Measurements from ENCODE around the gene TSEN54.
"Not testable (repeated sequence)": the region's sequence is repeated elsewhere in the genome, so short reads cannot be mapped to it uniquely, and the experiment has no call there.

TSEN54 gene

DNA sequence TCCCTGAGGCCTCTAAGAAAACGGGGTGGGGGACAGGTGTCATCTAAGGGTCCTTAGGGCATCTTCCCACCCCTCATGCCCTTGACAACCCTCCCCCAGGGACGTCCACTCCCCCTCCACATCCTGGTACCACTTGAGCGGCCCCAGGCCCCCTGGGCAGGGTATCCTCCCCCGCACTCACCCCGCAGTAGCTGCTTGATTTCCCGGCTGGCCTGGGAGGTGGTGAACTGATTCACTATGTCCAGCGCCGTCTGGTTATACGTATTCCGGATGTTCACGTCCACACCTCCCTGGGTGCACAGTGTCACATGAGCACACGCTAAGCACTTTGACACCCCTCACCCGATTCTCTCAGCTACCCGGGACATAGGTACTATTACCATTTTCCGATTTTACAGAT lies 10.7 kb upstream of the TSEN54 start:
- DNase-seq = no peak

DNA sequence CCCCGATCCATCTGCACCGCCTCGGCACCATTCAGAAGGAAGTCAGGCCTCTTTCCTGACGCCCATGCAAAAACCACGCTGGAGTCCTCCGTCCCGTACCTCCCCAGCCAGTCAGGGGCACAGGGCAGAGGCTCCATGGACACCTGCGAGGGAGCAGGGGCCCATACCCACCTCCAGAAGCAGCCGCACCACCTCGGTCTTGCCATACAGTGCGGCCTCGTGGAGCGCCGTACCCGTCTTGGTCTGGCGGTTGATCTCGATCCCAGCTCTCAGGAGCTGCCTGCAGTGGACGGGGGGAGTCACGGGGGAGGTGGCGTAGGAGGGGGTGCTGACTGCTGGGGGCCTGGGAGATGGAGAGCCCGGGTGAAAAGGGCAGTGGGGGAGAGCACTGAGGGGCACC lies 10.2 kb upstream of the TSEN54 start:
- DNase-seq = no peak

DNA sequence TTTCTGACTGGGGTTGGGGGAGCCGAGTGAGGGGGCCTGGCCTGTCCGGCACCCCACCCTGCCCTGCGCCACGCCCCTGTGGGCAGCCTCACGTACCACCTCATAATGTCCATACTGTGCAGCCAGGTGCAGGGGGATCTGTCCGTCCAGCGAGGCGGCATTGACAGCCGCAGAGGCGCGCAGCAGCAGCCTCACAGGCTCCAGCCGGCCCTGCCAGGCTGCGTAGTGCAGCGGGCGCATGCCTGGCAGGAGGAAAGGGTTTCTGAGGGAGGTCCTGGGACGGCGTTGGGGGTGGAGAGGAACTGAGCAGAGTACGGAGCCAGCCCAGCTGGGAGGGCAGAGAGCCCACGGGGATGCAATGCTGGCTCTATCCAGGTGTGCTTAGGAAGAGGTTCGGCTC lies 9.4 kb upstream of the TSEN54 start:
- no peak for DNase-seq

DNA sequence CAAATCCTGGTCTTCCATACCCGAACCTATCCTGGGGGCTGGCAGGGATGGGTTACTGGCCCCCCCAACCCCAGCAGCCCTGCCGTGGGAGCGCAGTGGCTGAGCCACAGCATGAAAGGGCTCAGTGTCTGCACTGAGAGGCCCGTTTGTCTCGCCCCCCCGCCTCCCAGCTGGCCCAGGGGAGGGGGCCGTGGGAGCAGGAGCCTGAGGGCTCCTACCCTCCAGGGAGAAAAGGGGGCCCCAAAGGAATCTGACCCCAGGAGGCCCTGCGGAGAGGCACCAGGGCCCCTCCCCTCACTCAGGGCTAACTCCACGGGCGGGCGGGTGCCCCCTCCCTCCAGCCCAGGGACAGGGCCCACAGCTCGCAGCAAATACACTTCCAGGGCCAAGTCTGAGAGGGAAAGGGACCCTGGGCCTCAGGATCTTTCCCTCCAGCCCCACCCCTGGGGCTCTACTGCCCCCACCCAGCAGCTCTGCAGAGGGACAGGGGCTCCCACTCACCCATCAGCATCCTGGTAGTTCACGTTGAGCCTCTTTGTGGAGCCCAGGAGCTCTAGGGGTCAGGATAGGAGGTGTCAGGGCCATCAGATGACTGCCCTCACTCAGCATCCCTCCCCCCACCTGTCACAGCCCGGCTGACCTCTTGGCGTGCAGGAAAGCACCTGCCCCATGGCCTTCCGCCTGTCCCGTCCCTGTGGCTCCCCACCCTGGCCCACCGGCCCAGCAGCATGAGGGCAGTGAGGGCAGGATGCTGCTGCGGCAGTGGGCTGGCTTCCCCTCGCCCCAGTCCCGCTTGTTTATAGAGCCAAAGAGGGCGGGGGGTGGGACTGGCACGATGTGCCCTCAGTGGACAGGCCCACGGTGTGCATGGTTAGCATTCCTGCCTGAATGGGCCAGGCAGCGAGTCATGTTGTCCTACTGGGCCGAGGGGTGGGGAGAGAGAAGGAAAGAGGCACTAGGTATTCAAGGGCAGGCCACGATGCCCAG lies 8.3 kb upstream of the TSEN54 start:
- no peak for DNase-seq

DNA sequence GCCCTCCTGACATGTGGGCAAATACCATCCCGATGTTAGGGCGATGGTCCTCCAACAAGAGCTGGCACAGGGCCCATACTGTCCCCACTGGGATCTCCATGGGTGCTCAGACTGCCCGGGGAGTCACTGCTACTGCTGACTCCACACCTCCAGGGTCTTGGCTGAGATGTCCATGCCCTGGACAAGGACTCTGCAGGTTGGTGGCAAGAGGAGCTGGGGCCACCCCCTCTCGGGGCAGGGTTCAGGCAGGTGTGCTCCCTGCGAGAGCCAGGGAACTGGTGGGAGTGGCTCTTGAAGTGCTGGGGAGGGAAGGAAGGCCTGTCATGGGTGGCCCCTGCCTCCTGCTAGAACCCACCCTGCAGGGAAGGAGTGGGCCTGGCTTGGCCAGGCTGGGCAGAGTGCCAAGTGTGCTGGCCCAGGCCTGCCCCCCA lies 7.4 kb upstream of the TSEN54 start:
- no peak for DNase-seq

DNA sequence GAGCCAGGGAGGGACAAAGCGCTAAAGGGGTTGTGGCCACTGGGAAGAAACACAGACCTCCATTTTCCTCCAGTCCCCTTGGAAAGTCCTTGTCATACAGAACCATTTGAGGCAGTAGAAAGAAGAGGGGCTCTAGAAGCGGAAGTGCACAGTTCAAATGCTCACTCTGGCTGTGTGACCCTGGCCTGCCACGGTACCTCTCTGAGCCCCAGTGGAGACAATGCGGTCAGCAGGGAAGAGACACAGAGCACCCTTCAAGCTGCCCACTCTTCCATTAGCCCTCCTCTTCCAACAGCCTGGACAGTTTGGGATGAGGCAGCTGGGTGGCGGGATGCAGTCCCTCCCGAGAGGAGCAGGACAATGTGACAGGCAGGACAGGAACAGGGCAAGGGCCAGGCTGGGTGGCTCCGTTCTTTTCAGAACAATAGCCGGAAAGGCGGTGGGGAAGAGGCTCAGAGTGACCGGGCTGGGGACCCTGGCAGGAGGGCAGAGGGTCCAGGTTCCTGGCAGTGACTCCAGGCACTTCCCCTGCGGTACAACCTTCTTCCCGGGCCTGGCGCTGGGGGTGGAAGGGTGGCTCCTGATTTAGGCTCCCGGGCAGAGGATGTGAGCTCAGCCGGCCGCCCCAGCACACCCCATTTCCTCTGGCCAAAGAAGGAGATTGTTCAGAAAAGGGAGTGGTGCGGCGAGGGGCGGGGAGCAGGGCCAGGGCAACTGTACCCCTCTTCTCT lies 6.6 kb upstream of the TSEN54 start:
- no peak for DNase-seq

DNA sequence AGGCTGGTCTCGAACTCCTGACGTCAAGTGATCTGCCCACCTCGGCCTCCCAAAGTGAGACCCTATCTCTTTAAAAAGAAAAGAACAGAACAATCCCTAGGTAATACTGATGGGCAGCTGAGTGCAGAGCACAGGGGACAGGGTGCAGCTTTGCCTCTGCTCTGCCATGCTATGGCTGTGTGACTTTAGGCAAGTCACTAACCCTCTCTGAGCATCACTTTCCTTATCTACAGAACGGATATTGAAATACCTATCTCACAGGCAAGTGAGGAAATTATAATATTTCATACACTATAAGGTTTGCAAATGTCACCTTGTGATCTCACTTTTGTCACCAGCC lies 5.1 kb upstream of the TSEN54 start:
- DNase-seq = no peak

DNA sequence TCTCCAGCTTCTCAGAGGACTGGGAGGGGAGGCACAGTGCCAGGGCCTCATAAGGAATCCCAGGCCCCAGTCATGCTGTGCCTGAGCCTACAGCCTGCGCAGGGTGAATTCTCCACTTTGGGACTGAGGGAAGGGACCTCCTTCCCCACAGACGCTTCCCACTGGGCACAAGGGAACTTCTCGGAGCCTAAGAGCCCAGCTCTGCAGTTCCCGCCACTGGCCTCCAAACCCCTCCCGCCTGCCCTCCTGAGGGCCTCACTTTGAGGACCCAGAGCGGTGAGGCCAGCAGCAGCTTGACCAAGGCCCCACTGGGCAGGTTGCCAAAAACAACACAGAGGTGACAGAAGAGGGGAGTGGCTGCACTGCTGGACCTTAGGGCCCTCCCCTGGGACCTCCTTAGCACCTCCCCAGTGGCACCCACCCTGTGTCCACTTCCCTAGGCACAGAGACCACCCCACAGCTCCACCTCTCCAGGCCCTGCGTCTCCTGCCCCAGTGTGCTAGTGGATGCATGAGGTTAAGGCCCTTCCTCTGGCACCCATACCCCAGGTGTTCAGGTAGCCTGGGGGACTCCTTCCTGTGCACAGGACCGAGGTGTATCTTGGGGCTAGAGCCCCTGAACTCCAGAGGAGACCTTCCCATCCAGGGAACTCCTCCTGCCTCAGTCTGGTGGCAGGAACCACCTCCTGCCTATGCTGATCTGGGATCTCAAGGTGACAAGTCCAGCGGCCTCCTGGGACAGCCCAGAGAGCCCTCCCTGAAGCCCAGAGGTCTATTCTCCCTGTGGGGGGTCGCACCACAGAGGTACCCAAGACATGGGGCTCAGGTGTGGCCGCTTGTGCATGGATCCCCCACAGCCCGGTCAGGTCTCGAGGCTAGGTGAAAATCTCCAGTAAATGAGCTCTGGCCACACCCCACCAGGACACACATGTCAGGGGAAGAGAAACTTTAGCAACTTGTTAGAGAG lies 4.4 kb upstream of the TSEN54 start:
- no peak for DNase-seq

DNA sequence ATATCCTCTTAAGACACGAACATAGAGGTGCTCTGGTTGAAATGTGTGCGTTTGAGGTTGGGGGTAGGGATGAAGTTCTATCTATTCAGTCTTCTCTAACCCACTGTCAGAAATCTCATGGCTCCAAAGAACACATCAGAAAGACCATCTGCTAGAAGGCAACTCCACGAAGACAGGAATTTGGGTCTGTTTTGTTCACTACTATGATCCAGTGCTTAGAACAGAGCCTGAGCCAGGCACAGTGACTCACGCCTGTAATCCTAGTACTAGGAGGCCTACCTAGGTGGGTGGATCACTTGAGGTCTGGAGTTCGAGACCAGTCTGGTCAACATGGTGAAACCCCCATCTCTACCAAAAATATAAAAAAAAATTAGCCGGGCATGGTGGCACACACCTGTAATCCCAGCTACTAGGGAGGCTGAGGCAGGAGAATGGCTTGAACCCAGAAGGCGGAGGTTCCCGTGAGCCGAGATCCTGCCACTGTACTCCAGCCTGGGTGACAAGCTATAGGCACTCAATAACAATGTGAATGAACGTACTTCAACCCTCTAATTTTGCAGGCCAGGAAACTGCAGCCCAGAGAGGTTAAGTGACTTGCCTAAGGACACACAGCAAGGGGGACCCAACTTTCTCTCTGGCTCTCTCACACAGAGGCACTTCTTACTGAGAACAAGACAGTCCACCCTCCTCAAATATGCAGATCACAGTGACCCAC lies 3.2 kb upstream of the TSEN54 start:
- no peak for DNase-seq

DNA sequence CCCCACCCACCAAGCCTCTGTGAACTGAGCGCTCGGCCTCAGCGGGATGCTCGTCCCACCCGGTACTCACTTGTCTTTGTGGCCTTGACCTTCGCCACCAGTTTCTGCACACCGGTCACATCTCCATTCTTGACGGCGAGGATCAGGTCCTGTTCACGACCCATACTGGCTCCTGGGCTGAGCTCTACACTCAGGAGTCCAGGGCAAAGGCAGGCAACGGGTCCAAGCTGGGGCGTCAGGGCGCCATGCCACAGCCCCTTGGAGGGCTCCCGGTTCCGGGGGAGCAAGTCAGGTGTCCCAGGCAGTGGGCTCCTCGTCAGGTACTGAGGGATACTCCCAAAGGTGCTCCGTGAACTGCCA lies 2.7 kb upstream of the TSEN54 start:
- no peak for DNase-seq

DNA sequence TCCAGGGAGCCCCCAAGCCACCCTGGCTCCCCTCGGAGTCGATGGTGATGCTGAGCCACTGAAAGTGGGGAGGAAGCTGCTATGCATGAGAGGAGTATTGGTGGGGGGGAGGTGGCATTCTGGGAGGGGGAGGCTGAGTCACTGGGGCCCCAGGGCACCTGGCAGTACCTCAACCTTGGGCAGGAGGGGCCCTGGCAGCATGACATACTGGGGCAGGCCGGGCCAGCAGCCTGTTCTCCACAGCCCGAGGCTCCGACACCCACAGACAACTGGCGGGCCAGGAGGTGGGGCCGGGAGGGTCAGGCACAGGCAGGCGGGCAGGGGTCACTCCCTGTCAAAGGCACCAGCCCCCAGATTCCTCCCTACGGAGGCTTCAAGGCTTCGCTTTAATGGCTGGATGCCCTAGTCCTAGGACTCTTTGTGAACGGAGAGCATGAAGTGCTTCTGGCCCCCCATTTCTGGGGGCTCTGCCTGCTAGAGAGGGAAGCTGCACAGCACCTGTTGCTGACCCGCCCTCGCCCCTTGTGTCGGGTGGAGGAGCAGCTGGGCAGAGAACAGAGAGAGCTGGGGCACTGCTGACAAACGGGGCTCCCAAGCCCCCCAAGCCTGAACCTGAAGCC lies 1.9 kb upstream of the TSEN54 start:
- no peak for DNase-seq

DNA sequence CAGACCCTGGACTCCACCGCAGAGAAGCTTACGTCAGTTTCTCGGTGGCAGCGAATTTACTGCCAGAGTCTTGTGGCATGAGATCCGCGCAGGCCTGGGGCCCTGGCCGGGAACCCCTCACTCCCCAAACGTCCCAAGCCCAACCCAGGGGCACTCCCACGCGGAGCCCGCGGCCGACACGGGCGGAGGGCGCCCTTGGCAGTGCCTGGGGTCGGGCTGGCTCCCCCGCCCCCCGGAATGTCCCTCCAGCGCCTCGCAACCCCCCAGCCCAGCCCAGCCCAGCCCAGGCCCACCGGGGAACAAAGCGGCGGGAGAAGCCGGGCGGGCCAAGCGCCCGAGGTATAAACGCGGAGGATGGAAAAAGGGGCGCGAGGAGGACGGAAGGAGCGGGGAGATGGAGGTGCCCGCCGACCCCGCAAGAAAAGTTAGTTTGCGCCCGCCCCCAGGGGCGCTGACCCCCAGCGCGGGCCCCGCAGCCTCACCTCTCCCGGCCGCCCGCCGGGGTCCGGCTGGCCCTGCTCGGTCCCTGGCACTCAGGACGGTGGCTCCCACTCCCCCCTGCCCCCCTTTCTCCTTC lies 1.3 kb upstream of the TSEN54 start:
- DNase-seq = no peak

DNA sequence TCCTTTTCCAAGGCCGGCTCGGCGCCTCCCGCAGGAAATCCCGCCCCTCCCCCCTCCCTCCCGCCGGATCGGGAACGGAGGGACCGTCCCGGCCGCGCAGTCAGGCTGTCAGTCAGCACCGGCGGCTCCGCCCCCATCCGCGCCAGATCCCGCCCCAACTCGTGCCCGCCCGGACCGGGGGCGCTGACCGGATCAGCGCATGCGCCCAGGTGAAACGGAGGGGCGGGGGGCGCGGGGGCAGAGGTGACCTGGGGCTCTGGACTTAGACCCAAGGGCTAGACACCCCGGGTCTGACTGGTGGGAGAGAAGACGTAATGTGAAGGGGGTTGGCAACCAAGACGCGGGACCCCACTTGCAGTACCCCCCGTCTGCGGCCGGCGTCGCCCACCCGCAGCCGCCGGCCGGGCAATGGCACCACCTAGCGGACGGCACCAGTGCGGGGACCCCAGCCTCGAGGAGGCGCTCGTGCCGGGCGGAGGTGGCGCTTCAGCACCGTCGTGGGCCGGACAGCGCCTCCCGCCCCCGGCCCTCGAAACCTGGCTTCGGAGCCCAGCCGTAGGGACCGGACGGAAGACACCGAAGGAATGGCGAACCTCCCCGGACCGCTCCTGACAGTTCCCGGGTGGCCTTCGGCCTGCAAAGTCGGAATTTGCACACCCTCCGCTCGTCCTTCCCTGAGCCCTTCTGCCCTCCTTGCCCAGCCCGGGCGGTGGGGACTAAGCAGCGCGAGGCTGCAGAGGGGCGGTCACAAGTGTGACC lies 653 bp upstream of the TSEN54 start, which contains the start of gene CASKIN2:
Gene CASKIN2 (minus strand): TSS at position 42 of the 759 bp plus-strand sequence. CDS start 1,733 bp downstream, outside the sequence.
- DNase-seq = peak; percentile 87

DNA sequence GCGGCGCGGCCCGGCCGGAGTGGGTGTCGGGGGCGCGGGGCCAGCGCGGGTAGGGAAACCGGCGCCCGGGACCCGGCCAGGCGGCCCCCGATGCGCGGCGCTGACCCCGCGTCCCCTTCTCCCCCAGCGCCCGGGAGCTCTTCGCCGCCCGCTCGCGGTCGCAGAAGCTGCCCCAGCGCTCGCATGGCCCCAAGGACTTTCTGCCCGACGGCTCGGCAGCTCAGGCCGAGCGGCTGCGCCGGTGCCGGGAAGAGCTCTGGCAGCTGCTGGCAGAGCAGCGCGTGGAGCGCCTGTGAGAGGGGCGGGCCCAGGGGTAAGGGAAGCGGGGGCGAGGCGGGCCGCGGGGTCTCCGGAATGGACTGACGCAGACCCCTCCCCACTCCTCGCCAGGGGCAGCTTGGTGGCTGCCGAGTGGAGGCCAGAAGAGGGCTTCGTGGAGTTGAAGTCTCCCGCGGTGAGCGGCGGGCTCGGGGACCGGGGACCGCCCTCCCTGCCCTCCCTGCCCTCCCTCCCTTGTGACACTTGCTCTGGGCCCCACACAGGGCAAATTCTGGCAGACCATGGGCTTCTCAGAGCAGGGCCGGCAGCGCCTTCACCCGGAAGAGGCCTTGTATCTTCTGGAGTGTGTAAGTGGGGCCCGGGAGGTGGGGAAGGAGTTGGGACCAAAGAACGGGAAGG lies 430 bp downstream of the TSEN54 start:
- DNase-seq = peak; percentile 26

DNA sequence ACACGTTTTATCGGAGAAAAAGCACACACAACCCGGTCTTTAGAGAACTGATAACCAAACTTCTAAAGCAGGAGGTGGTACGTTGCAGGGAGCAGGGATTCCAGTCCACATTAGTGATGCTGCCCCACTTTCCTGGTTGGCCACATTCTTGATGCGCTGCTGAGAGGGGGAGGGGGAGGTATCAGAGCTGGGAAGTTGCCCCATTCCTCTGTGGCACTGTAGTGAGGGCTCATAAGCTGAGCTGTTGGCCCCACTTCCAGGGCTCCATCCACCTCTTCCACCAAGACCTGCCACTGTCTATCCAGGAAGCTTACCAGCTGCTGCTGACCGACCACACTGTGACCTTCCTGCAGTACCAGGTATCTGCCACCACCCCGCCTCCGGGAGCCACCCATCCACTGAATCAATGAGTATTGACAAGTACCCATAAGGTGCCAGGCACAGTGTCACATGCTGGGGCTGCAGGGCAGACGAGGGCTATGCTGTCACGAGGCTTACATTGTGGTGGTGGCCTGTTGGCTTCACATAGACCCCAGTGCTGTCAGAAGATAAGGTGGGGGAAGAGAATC lies 1.1 kb downstream of the TSEN54 start:
- peak; percentile 44 for DNase-seq

DNA sequence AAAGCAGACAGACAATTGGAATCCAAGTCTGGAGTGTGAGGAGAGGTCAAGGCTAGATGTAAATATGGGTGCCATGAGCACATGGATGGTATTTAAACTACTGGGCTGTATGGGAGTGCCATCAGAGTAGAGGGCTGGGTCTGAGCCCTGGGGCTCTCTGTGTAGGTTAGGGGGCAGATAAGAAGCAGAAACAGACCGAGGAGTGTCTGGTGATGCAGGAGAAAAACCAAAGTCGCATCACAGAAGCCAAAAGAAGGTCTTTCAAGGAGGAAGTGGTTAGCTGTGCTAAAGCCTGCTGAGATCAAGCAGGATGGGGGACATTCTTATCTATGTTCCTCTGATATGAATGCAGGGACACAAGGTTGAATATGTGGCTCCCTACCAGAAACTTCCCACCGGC lies 1.9 kb downstream of the TSEN54 start:
- peak; percentile 45 for DNase-seq

DNA sequence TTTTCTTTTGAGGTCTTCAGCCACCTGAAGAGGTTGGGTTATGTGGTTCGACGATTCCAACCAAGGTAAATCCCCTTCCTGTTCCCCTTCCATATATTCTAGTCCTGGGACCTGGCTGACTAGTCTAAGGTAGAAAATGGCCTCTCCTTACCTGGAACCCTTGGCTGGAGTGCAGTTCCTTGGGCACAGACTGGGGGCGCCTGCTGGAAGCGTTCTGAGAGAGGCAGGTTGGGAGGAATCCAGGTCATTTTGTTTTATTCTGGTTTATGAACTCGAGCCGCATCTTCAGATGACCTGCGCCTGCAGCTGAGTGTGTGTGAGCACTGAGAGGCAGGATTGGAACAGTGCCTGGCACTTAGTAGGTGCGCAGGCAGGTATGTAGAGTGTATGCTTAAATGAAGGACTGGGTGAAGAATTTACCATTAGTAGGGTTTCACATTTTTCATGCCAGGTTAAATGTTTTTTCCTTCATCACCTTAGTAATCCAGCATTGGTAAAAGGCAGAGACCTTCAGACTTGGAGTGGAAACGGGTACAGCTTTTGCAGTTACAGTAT lies 2.7 kb downstream of the TSEN54 start:
- DNase-seq = no peak

DNA sequence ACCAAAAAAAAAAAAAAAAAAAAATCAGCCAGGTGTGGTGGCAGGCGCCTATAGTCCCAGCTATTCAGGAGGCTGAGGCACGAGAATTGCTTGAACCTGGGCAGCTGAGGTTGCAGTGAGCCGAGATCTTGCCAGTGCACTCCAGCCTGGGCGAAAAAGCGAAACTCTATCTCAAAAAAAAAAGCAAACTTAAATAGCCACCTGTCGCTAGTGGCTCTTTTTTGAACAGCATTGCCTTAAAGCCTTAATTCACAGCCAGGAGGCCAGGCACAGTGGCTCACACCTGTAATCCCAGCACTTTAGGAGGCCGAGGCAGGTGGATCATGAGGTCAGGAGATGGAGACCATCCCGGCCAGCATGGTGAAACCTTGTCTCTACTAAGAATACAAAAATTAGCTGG lies 4.1 kb downstream of the TSEN54 start:
- DNase-seq = not testable (repeated sequence)

DNA sequence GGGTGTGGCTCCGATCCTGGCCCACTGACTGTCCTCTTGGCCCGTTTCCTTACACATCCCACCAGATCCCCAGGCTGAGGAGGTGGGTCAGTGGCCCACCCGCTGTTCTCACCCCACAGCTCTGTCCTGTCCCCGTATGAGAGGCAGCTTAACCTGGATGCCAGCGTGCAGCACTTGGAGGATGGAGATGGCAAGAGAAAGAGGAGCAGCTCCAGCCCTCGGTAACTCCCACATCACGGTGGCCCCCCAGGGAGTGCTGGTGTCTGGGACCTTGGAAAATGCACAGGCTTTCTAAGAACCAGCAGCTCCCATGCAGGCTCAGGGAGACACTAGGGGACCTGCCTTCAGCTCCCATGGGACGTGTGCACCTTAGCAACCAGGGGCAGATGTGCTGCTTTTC lies 5.0 kb downstream of the TSEN54 start:
- no peak for DNase-seq

All from activated CD4-positive, alpha-beta T cell treated with anti-CD3 and anti-CD28 coated beads, Interleukin-2, amount 50 U/mL, for 16 hours (primary cell).